Measurements from ENCODE around the gene CAPS. TPM values are rescaled to one million over a fixed set of nuclear protein-coding genes. Genes with fewer than 3 reads are reported as not detected.

Gene CAPS
- total RNA-seq, 1 donor from 2014 or later, result 8.2 TPM

DNA sequence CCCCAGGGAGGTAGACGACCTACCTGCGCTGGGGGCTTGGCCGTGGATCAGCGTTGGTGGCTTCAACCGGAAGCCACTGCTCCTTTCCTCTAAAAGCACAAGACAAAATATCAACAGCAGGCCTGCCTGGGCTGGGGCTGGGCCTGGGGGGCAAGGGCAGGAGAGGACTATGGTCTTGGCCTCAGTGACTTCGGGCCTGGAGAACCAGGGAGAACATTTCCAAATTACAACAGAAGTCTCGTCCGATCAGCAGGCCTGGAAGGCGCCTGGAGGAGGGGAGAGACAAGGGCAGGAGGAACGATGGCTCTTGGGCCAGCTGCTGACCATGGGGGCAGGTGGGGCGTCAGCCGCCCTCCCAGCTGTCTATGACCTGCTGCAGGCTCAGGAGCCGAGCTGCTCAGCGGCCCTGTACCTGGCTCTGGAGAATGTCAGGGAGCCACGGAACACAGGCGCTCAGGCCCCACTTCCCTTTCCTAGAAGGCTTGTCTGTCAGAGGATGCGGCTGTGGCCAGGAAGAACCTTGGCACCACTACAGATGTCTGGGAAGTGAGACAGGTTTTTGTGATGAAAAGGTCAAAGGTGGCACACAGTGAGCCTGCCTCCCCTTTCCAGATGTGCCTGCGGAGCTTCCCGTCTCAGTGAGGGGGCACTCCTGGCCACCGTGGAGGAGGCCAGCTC lies 19.5 kb downstream of the CAPS start:
- H3K4me3 ChIP-seq (ENCODE audit: low read depth, low read length), result no peak overlapping the region
- H3K36me3 ChIP-seq (ENCODE audit: control insufficient read depth, insufficient read depth, low read length), result peaks cover 43% of the 10 kb centered on the region
- no peak for DNase-seq (ENCODE audit: low read depth)
- FAIRE-seq, result no peak
- TF ChIP-seq, protein P1, sequence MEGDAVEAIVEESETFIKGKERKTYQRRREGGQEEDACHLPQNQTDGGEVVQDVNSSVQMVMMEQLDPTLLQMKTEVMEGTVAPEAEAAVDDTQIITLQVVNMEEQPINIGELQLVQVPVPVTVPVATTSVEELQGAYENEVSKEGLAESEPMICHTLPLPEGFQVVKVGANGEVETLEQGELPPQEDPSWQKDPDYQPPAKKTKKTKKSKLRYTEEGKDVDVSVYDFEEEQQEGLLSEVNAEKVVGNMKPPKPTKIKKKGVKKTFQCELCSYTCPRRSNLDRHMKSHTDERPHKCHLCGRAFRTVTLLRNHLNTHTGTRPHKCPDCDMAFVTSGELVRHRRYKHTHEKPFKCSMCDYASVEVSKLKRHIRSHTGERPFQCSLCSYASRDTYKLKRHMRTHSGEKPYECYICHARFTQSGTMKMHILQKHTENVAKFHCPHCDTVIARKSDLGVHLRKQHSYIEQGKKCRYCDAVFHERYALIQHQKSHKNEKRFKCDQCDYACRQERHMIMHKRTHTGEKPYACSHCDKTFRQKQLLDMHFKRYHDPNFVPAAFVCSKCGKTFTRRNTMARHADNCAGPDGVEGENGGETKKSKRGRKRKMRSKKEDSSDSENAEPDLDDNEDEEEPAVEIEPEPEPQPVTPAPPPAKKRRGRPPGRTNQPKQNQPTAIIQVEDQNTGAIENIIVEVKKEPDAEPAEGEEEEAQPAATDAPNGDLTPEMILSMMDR (IDR thresholded peaks at IDR 0.05; ENCODE audit: insufficient read depth, low read length, severe bottlenecking), result no peak
- no peaks in the 10 kb centered on the region for H3K27me3 ChIP-seq (ENCODE audit: control insufficient read depth, insufficient read depth, low read length)

DNA sequence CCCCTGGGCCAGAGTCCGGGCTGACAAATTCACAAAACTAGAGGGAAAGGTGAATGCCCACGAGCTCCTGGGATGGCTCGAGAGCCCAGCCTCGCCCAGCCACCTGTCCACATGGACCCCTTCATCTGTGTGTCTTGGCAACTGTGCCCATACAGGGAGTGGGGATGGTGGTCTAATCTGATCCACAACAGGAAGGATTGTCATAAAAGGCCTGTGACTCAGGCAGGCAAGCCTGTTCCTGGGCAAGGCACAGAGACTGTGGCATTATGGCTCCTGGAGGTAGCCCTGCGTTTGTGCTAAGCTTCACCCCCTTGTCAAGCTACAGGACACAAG lies 20.0 kb downstream of the CAPS start:
- Histone ChIP-seq H3K36me3 (ENCODE audit: control insufficient read depth, insufficient read depth, low read length) (peaks cover 40% of the 10 kb centered on the region), H3K4me3 (ENCODE audit: low read depth, low read length) (no peak overlapping the region), H3K27me3 (ENCODE audit: control insufficient read depth, insufficient read depth, low read length) (no peaks in the 10 kb centered on the region)
- TF ChIP-seq, protein P1 (IDR thresholded peaks at IDR 0.05; ENCODE audit: insufficient read depth, low read length, severe bottlenecking), result no peak
- FAIRE-seq (no peak), DNase-seq (ENCODE audit: low read depth) (no peak)

DNA sequence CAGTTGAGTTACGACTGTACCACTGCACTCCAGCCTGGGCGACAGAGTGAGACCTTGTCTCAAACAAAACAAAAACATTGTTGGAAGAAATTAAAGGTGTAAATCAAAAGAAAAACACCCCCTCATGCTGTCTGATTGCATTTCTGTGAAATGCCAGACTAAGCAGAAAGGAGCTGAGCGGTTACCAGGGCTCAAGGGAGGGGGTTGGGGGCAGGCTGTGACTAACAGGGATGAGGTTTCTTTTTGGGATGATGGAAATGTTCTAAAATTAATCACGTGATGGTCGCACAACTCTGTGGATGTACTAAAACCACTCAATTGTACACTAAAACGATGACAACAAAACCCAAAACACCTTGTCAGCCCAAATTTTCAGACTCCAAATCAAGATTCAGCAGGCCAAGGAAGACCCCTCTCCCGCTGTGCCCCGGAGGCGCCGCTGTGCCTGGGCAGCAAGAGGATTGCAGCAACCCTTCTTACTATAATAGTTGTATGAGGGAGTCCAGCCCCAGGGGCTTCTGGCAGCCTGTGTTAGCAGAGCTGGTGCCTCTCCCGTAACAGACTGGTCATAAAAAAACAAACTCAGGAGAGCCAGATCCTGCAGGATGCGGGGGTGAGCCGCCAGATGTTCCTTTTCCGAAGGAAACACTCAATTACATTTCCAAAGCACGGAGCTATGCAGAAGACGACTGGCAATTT lies 20.9 kb downstream of the CAPS start:
- DNase-seq (ENCODE audit: low read depth) (no peak), FAIRE-seq (no peak)
- H3K36me3 ChIP-seq (ENCODE audit: control insufficient read depth, insufficient read depth, low read length), result peaks cover 33% of the 10 kb centered on the region
- no peaks in the 10 kb centered on the region for H3K27me3 ChIP-seq (ENCODE audit: control insufficient read depth, insufficient read depth, low read length)
- H3K4me3 ChIP-seq (ENCODE audit: low read depth, low read length), result no peak overlapping the region
- TF ChIP-seq, protein P1 (IDR thresholded peaks at IDR 0.05; ENCODE audit: insufficient read depth, low read length, severe bottlenecking), result no peak

DNA sequence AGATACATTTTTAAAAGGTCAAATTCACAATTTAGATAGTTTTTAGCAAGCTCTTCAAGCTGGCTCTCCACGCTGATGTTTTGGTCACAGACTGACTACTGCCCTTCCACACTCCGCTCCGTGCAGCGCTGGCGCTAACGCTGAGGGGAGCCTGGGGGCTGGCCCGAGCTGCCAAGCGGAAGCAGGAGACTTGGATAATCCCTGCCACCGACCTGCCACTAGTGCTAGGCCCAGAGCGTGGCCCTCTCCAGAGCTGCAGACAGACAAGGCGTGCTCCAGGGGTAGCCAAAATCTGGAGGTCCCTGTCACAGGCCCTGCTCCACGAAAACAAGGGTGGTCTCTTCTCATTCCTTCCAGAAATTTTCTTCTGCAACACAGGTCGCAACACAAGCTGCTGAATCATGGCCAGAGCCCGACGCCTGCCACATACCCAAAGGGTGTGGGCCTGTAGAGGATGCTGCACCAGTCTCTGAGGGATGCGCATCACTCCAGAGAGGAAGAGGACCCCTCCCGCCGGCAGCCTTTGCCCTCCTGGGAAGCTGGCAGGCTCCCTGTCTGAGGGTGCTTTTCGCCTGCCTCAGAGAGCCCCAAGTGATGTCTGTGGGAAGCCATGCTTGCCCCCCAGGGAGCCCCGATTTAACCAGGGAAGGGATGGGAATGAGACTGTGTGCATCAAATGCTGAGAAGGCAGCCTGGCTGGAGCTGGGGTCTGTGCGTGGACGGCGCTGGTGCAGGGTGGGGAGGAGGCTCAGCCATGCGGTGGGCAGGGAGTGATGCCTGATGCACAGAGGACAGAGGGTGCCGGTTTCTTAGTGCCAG lies 21.6 kb downstream of the CAPS start:
- Histone ChIP-seq H3K4me3 (ENCODE audit: low read depth, low read length) (no peak overlapping the region), H3K36me3 (ENCODE audit: control insufficient read depth, insufficient read depth, low read length) (peaks cover 35% of the 10 kb centered on the region), H3K27me3 (ENCODE audit: control insufficient read depth, insufficient read depth, low read length) (no peaks in the 10 kb centered on the region)
- TF ChIP-seq, protein P1 (IDR thresholded peaks at IDR 0.05; ENCODE audit: insufficient read depth, low read length, severe bottlenecking), result no peak
- FAIRE-seq, result no peak
- DNase-seq (ENCODE audit: low read depth), result no peak

DNA sequence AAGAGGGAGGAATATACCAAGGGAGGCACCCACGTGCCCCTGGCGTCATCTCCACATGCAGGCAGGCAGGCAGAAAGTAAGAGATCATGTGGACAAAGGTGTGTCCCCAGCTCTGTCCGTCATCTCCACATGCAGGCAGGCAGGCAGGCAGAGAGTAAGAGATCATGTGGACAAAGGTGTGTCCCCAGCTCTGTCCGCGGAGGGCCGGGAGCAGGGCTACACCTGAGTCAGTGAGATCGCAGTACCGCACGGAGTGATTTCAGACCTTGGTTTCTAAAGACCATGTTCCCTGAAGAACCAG lies 22.2 kb downstream of the CAPS start:
- no peak for FAIRE-seq
- H3K36me3 ChIP-seq (ENCODE audit: control insufficient read depth, insufficient read depth, low read length), result peaks cover 34% of the 10 kb centered on the region

More for the DNA sequence above, 22.2 kb downstream of the CAPS start:
- Histone ChIP-seq H3K27me3 (ENCODE audit: control insufficient read depth, insufficient read depth, low read length) (no peaks in the 10 kb centered on the region), H3K4me3 (ENCODE audit: low read depth, low read length) (no peak overlapping the region)
- no peak for DNase-seq (ENCODE audit: low read depth)
- TF ChIP-seq, protein P1 (IDR thresholded peaks at IDR 0.05; ENCODE audit: insufficient read depth, low read length, severe bottlenecking), result no peak
